Lung (tissue), 12 donors: ENCODE data around the gene CERCAM. TPM values are rescaled to one million over a fixed set of nuclear protein-coding genes. Genes with fewer than 3 reads are reported as not detected.
"Not testable (repeated sequence)": the region's sequence is repeated elsewhere in the genome, so short reads cannot be mapped to it uniquely, and the experiment has no call there.

ENCODE experiments used
- ATAC-seq: fragments of 200-7000 bp; cut with Tn5 transposase; one replicate; pipeline ENCODE4 v1.9.1; 2020; ENCODE audit warnings: moderate number of reproducible peaks; ENCODE audit not compliant: insufficient read depth, low FRiP score
- DNase-seq, 3 donors: peaks; one replicate each; pipeline ENCODE4 v3.0.0-alpha.2; 2013 to 2017
- H3K27ac ChIP-seq, 2 donors: one replicate each; pipeline ENCODE4 v1.5.1; 2013; ENCODE audit warnings: mild to moderate bottlenecking in 2 of 2, moderate library complexity in 2 of 2, control low read depth in 1 of 2, inconsistent platforms in 1 of 2, low read depth in 1 of 2, low read length in 1 of 2
- H3K27me3 ChIP-seq, 3 donors: one replicate each; pipeline ENCODE4 v1.5.1; 2013; ENCODE audit warnings: low read length in 2 of 3; ENCODE audit not compliant: control insufficient read depth in 3 of 3, insufficient read depth in 3 of 3
- H3K36me3 ChIP-seq, 4 donors: one replicate each; pipeline ENCODE4 v1.5.1; 2013; ENCODE audit warnings: low read length in 4 of 4, mild to moderate bottlenecking in 1 of 4, moderate library complexity in 1 of 4; ENCODE audit not compliant: control insufficient read depth in 4 of 4, insufficient read depth in 4 of 4
- H3K4me1 ChIP-seq, 5 donors: one replicate each; pipeline ENCODE4 v1.5.1; 2013; ENCODE audit warnings: low read length in 5 of 5, mild to moderate bottlenecking in 2 of 5, moderate library complexity in 1 of 5; ENCODE audit not compliant: control insufficient read depth in 5 of 5, insufficient read depth in 5 of 5
- H3K4me3 ChIP-seq: one replicate; pipeline ENCODE4 v1.5.1; 2013; ENCODE audit warnings: mild to moderate bottlenecking, control low read depth, moderate library complexity
- H3K9ac ChIP-seq, 2 donors: one replicate each; pipeline ENCODE4 v1.5.1; 2013; ENCODE audit warnings: low read length in 2 of 2, control low read depth in 1 of 2; ENCODE audit not compliant: insufficient read depth in 1 of 2
- H3K9me3 ChIP-seq, 4 donors: one replicate each; pipeline ENCODE4 v1.5.1; 2013; ENCODE audit warnings: low read length in 3 of 4, mild to moderate bottlenecking in 1 of 4, moderate library complexity in 1 of 4; ENCODE audit not compliant: control insufficient read depth in 4 of 4, insufficient read depth in 3 of 4
- CTCF ChIP-seq: IDR thresholded peaks from 2 replicates; pipeline ENCODE4 v1.5.1; 2012; ENCODE audit warnings: mild to moderate bottlenecking; ENCODE audit errors: control extremely low read depth, extremely low read depth
- WGBS, 2 donors: extraction: QIAGEN DNeasy Blood & Tissue Kit; methylation state at CpG; one replicate each; pipeline ENCODE4 v1.1.7; 2013; 5-methylcytosine and 5-hydroxymethylcytosine counted together
- polyA plus RNA-seq, 2 donors: library from polyadenylated mRNA; stranded (reverse); fragments of 200-250 nt; gene quantifications; one replicate each; pipeline ENCODE4 v1.2.1, GENCODE V29; 2013
- total RNA-seq, 2 donors: library from RNA; depleted of rRNA in 1 of 2; stranded (reverse); fragments of >200 nt in 1 of 2; gene quantifications; one replicate each; pipeline ENCODE4 v1.2.1, GENCODE V29; 2014 to 2021
- donor health status: control.
- donor health status: control.
- donor health status: Bipolar disorder and iron deficiency.
- donor health status: healthy.
- donor health status: DM: yes; HTN: yes; CAD: no.

The CERCAM gene
- total and polyA plus RNA-seq, 4 donors = 6.0 to 27.5 (median 14.3) TPM

GRCh38 chr9:128419061-128419925 lies 1.4 kb upstream of the CERCAM start:
- Histone ChIP-seq H3K36me3 (peaks cover 0 to 2% (median 0%) of the 10 kb centered on the region in 4 donors), H3K4me1 (peaks cover 0 to 26% (median 5%) of the 10 kb centered on the region in 5 donors), H3K4me3 (no peak overlapping the region), H3K9me3 (no peaks in the 10 kb centered on the region), H3K27ac (no peak overlapping the region), H3K9ac (no peak overlapping the region), H3K27me3 (no peaks in the 10 kb centered on the region)
- WGBS, 2 donors = 10 to 12% methylated on average over 28 of the region's 28 CpGs
- TF ChIP-seq CTCF = no peak
- no peak for ATAC-seq
- DNase-seq = peak; percentile 53 to 75 (median 54)

- no peaks in the 10 kb centered on the region for H3K27me3 ChIP-seq
- no peaks in the 10 kb centered on the region for H3K9me3 ChIP-seq
- 0 to 1% methylated on average over 54 to 59 of the region's 59 CpGs for WGBS, 2 donors
- DNase-seq (peak; percentile 77 to 82 (median 78)), ATAC-seq (peak; percentile 80)
- peak overlapping the region; percentile 51 for H3K4me3 ChIP-seq
- no peak overlapping the region for H3K9ac ChIP-seq
- H3K27ac ChIP-seq = peak overlapping the region in 1 of 2 donors; percentile 54
- H3K4me1 ChIP-seq = peaks cover 0 to 26% (median 5%) of the 10 kb centered on the region in 5 donors
- TF ChIP-seq CTCF = peak; percentile 51
- H3K36me3 ChIP-seq = peaks cover 0 to 5% (median under 1%) of the 10 kb centered on the region in 4 donors
Observed at GRCh38 chr9:128420060-128420650, 502 bp upstream of the CERCAM start.

- H3K4me1 ChIP-seq = peaks cover 0 to 25% (median 5%) of the 10 kb centered on the region in 5 donors
- DNase-seq = no peak
- peaks cover 0 to 5% (median 2%) of the 10 kb centered on the region in 4 donors for H3K36me3 ChIP-seq
- 20 to 47% methylated on average over 11 of the region's 11 CpGs for WGBS, 2 donors
- H3K4me3 ChIP-seq = peak overlapping the region; percentile 61
- no peak for ATAC-seq
- TF ChIP-seq CTCF = no peak
- H3K9ac ChIP-seq = peak overlapping the region in 1 of 2 donors; percentile 23
- no peak overlapping the region for H3K27ac ChIP-seq
- H3K27me3 ChIP-seq = no peaks in the 10 kb centered on the region
- no peaks in the 10 kb centered on the region for H3K9me3 ChIP-seq
Observed at GRCh38 chr9:128421482-128421996, 882 bp downstream of the CERCAM start.

- not testable (repeated sequence) for H3K36me3 ChIP-seq, ATAC-seq, H3K9me3 ChIP-seq, DNase-seq, H3K4me3 ChIP-seq, H3K27ac ChIP-seq, H3K27me3 ChIP-seq, H3K9ac ChIP-seq
- WGBS, 2 donors = 86 to 91% methylated on average over 13 of the region's 13 CpGs
- H3K4me1 ChIP-seq = peaks cover 0 to 24% (median 5%) of the 10 kb centered on the region in 5 donors
Observed at GRCh38 chr9:128422022-128422782, 1.5 kb downstream of the CERCAM start.
